ENCODE data around the gene ZBTB43.

DNA sequence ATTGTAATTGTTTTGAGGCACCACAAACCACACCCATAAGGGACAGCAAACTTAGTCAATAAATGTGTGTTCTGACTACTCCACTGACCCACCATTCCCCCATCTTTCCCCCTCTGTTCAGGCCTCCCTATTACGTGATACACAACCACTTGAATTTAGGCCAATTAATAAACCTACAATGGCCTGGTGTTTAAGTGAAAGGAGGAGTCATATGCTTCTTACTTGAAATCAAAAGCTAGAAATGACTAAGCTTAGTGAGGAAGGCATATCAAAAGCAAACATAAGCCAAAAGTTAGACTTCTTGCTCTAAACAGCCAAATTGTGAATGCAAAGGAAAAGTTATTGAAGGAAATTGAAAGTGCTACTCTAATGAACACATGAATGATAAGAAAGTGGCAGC, 14.6 kb downstream of the ZBTB43 start:
- TF ChIP-seq, protein P1, sequence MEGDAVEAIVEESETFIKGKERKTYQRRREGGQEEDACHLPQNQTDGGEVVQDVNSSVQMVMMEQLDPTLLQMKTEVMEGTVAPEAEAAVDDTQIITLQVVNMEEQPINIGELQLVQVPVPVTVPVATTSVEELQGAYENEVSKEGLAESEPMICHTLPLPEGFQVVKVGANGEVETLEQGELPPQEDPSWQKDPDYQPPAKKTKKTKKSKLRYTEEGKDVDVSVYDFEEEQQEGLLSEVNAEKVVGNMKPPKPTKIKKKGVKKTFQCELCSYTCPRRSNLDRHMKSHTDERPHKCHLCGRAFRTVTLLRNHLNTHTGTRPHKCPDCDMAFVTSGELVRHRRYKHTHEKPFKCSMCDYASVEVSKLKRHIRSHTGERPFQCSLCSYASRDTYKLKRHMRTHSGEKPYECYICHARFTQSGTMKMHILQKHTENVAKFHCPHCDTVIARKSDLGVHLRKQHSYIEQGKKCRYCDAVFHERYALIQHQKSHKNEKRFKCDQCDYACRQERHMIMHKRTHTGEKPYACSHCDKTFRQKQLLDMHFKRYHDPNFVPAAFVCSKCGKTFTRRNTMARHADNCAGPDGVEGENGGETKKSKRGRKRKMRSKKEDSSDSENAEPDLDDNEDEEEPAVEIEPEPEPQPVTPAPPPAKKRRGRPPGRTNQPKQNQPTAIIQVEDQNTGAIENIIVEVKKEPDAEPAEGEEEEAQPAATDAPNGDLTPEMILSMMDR (IDR thresholded peaks at IDR 0.05; ENCODE audit: insufficient read depth, low read depth, low read length), result no peak
- no peak for TF ChIP-seq EZH2 (IDR thresholded peaks at IDR 0.05; ENCODE audit: insufficient read depth, low read length)

All from astrocyte (in vitro differentiated cells and primary cell).